HG03442 (cell line): ENCODE measurements around the gene RANBP3L.

Experiments
- ATAC-seq: cut with Tn5 transposase; IDR thresholded peaks from one replicate; pipeline ENCODE4 v1.9.1; 2021; ENCODE audit warnings: mild to moderate bottlenecking, moderate library complexity; ENCODE audit not compliant: unreplicated experiment

Gene RANBP3L

DNA sequence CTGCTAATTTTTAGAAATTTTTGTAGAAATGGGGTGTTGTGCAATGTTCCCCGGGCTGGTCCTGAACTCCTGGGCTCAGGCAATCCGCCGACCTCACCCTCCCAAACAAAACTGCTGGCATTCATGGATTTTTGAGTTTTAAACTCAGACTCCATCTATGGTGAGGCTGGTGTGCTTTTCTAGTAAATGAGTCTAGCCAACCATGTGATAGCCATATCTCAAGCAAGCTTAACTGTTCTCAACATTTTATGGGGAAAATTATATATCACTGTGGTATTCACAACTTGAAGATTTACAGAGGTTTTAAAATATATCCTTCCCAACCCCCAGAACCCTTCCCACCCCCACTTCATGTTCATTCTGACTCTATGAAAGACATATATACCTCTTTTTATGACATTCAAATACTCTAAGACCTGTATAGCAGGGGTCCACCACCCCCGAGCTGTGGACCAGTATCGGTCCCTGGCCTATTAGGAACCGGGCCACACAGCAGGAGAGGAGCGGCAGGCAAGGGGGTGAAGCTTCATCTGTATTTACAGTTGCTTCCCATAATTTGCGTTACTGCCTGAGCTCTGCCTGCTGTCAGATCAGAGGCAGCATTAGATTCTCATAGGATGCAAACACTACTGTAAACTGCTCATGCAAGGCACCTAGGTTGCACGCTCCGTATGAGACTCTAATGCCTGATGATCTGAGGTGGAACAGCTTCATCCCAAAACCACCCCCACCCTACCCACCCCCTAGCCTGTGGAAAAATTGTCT is 55.5 kb downstream of the RANBP3L start:
- no peak for ATAC-seq

- no peak for ATAC-seq
These were observed 57.6 kb downstream of the RANBP3L start for GRCh38 chr5:36244076-36244475.

GRCh38 chr5:36243653-36244052 is 58.0 kb downstream of the RANBP3L start:
- ATAC-seq: no peak

DNA sequence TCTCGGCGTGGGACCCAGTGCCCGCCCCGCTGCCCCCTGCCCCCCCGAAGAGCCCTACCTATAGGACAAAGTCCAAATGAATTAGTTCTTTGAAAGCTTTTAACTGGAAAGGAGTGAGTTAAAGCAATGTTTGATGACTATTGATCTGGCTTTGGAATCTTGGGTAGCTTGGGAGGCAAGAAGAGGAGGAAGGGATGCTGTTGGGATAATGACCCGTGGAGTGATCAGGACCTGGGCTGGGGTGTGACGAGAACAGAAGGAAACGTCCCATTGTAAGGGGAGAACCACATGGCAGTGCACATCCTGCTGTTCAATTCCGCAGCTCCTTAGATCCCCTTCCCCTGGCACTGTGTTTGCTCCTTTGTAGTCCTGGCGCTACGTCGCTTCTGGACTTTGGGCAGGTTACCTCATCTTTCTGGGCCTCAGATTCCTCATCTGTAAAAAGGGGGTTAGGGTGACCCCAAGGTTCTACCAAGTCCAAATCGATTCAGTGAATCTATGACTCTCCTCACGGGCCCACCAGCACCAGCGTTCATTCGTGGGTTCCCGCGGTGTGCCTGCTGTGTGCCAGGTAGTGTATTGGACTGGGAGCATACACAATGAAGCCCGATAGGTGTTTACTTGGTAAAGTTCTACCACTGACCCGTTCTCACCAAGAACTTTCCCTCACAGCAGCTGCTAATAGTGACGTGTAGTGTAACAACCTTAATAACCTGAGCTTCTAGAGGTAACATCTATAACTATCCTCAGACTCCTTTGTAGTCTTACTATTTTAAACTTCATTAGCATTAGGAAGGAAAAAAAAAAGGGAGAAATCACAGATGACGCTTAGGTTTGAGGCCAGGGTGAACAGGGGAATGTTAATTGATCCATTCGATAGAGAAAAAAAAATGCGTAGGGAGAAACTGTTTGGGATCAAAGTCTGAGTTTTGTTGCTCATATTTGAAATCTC is 58.9 kb downstream of the RANBP3L start:
- no peak for ATAC-seq

DNA sequence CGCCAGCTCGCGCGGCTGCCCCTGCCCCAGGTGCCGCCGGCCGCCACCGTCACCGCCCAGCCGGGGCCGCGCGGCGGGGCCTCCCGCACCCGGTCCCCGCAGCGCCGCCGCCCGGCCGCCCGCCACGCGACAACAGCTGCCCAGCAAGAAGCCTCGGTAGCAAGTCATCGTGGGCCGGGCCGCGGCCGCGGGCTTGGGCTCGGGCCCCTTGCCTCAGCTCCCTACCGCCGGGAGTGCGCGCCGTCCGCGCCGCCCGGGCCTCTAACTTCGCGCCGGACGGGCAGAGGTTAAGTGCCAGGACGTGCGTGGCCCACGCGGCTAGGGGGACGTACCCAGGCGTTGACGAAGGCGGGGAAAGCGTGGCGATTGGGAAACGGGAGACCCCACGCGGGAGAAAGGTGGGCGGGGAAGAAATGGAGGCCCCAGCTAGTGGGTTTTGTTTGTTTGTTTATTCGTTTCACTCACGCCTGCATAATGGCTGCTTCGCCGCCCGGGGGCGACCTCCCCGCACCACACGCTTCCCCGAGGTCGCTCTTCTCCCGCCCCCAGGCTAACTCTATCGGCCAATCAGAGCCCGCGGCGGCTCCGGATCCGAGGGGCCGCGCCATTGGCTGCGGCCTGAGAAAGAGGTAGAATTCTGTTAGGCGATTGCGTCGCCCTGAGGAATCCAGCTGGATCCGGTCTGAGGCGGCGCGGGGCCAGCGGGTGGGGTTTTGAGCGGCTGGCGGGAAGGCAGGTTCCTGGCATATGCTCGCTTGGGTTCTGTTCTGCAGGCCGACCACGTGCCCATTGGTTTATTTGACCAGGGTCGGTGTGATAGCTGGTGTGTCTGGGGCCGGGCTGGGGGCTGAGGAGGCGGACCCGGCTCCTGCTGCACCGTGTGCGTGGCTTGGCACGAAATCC is 59.8 kb downstream of the RANBP3L start, which contains the start of gene NADK2:
Gene NADK2, minus strand, starts transcription at position 295 of the 903 bp plus-strand sequence. Its CDS starts 127 bp downstream, at position 168.
- peak; percentile 93 for ATAC-seq

- ATAC-seq: peak; percentile 20
These were observed 60.7 kb downstream of the RANBP3L start for GRCh38 chr5:36240779-36241630.

- no peak for ATAC-seq
These were observed 62.1 kb downstream of the RANBP3L start for GRCh38 chr5:36239370-36240293.

DNA sequence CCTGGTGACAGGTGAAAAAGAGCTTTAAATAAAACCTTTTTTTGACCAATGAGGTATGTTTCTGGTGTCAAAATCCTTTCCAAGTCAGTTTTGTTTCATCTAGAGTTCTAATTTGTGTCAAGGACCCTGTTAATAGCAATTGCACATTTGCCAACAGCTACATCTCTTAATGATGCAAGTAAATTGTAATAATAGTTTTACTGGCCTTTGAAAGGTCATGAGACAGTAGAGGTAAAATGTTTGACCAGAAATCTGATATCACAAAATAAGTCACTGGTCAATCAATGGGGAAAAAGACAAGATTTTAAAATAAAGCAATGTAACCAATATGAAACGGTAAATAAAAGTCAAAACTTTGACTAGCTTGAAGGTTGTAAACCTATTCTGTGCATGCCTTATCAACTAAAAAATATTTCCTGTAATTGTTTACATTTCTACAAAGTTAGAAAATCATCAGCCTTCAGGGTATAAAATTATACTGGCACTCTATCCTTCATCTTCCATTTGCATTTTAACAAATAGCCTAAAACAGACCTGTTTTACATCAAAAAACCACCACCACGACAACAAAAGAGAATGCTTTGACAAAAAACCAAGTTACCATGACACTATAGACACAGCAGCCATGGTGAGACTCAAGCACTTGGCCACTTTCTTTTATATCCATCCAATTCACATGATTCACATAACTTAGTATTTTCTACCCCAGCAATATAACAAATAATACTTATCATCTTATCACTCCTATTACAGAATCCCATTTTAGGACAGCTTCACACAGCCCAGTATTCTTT is 63.0 kb downstream of the RANBP3L start:
- ATAC-seq: no peak

DNA sequence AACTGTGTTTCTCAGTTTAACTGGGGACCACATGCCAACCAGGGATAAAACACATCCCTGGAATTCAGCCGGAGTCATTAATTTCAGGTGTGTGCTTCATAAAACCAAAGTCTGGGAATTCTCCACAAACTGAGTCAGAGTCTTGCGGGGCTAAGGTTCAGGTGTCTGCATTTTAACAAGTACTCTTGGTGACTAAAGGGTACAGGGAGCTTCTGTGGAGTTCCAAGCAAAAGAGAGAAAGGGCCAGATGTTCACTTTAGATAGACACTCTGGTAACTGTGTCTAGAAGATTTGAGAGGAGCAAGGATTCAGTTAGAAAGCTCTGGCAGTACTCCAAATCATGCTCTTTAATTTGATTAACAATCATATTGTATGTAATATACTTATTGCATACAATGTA is 64.0 kb downstream of the RANBP3L start:
- no peak for ATAC-seq

DNA sequence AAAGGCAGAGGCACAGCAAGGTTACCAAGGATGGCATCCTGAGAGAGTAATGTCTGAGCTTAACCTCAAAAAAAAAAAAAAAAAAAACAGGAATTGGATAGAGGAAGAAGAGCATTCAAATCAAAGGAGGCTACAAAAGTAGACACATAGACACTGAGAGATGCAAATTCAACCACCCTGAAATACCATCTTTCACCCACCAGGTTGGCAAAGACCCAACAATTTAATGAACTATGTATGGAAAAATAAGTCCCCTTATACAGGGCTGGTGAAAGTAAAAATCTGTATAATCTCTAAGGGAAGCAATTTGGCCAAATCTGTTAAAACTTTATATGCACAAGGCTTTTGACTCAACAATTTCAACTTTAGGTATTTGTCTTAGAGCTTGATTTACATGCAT is 64.9 kb downstream of the RANBP3L start:
- ATAC-seq: no peak

- no peak for ATAC-seq
These were observed 69.2 kb downstream of the RANBP3L start for GRCh38 chr5:36232533-36232932.

GRCh38 chr5:36230151-36230790 is 71.4 kb downstream of the RANBP3L start:
- ATAC-seq: no peak

DNA sequence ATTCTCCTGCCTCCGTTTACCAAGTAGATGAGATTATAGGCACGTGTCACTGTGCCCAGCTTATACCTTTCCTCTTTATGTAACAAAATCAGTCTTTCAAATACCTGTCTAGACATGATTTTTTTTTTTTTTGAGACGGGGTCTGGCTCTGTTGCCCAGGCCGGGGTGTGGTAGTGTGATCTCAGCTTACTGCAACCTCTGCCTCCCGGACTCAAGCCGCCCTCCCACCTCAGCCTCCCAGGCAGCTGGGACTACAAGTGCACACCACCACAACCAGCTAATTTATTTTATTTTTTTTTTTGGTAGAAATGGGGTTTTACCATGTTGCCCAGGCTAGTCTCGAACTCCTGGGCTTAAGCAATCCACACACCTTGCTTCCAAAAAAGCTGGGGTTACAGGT is 73.2 kb downstream of the RANBP3L start:
- no peak for ATAC-seq

DNA sequence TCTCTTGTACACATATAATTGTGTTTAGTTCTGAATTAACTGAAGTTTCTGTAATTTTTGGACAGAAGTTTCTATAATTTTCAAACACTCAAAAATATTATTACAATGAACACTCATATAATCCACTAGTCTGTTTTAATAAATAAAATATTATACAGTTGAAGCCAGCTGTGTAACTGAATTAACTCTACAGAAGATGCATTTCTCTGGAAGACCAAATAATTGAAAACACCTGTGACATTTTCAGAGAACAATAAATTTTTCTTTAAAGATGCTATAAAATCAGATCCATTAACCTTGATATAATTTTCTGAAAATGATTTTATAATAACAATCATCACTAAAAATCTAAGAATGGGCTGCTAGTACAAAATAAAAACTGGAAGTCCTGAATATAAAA is 74.7 kb downstream of the RANBP3L start:
- no peak for ATAC-seq

DNA sequence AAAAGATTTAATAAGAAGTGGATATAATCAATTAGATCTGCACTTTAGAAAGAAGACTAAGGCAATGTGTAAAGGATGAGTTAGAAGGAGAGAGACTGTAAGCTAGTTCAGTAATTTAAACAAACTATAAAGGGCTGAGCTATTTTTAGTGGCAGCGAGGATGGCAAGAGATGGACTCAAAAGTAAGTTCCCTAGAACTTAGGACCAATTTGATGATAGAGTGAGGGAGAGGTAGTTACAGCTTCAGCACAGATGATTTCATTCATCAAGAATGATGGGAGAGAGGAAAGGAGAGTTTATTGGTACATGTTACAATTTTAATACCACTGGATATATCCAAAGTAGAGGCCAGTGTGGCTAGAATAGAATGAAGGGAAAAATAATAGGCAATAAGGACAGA is 79.1 kb downstream of the RANBP3L start:
- ATAC-seq: no peak

DNA sequence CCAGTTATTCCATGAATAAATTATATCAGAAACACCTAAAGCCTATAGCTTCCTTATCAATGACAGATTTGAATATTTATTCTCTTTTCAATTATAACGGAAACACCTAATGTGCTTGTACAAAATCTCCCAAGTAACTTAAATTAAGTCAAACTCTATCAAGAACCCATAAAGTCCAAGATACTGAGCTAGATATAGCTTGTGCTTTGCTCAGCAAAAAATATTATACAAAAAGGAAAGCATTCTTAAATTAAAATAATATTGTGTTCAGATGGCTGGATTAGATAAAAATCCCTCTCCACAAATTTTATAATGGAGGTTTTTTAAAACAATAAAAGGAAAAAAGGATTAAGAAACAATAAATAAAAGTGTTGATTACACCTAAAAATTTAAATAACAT is 83.7 kb downstream of the RANBP3L start:
- ATAC-seq: no peak

DNA sequence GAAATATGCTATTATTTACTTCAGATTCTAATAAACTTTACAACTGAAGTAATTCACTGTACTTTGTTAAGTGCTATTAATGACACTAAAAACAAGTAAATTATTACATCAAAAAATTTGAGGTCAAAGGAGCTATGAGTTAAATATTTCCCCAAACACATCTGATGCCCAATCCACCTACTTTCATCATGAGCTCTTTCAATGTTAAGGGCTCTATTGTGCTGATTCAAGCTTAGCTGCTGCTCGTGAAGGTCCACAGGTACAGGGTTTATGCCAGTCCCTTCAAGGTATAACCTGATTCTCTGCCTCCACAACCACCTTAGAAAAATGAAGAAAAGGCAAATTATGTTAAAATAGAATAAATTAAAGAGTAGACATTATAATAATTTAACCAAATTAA is 84.1 kb downstream of the RANBP3L start:
- no peak for ATAC-seq

GRCh38 chr5:36215910-36216309 is 85.8 kb downstream of the RANBP3L start:
- no peak for ATAC-seq
